Upper lobe of right lung (tissue), 1 donor: ENCODE results near the gene PRKAB2. TPM values are rescaled to one million over a fixed set of nuclear protein-coding genes. Genes with fewer than 3 reads are reported as not detected.

Experiments
- ATAC-seq: fragments of 200-7000 bp; cut with Tn5 transposase; one replicate; pipeline ENCODE4 v1.9.1; 2020; ENCODE audit warnings: mild to moderate bottlenecking, moderate library complexity
- DNase-seq: peaks from one replicate; pipeline ENCODE4 v3.0.0-alpha.2; 2020
- H3K27ac ChIP-seq: fragments of 200-600 bp; one replicate; pipeline ENCODE4 v1.8.0; 2022
- H3K27me3 ChIP-seq: fragments of 200-600 bp; one replicate; pipeline ENCODE4 v1.8.0; 2022; ENCODE audit warnings: mild to moderate bottlenecking
- H3K36me3 ChIP-seq: fragments of 200-600 bp; one replicate; pipeline ENCODE4 v1.8.0; 2022
- H3K4me1 ChIP-seq: fragments of 200-600 bp; one replicate; pipeline ENCODE4 v1.8.0; 2022
- H3K4me3 ChIP-seq: fragments of 200-600 bp; one replicate; pipeline ENCODE4 v1.8.0; 2022; ENCODE audit warnings: mild to moderate bottlenecking
- H3K9me3 ChIP-seq: fragments of 200-600 bp; one replicate; pipeline ENCODE4 v1.8.0; 2022
- CTCF ChIP-seq: fragments of 200-600 bp; IDR thresholded peaks from one replicate; pipeline ENCODE4 v1.8.0; 2022; ENCODE audit warnings: antibody characterized with exemption
- intact Hi-C: fragments of 100-400 bp; cut with DNase I; formaldehyde crosslinking; loops from one replicate; pipeline ENCODE4 v1.11.0; 2022
- long read RNA-seq: library from polyadenylated mRNA; unstranded; transcript quantifications from one replicate; pipeline ENCODE4 v2.0.0, GENCODE V29; 2021
- total RNA-seq: library from RNA; stranded (reverse); fragmentation: NEBNext Ultra II Directional; extraction: Animal tissue kit (Norgen Biotek cat#: 25700); gene quantifications from one replicate; pipeline ENCODE4 v1.2.1, GENCODE V29; 2021
- donor health status: DM: no; HTN: yes; CAD: no; lungs with severe emphysema.

The PRKAB2 gene
- total RNA-seq = 12.3 TPM
- long read RNA-seq, full-length matches to known transcripts = 2 of 11 reads
- long read RNA-seq, partial matches to known transcripts = 4 of 11 reads
- long read RNA-seq, other reads (novel, unspliced or antisense) = 5 of 11 reads

- Histone ChIP-seq H3K36me3 (no peaks in the 10 kb centered on the region), H3K9me3 (no peaks in the 10 kb centered on the region), H3K4me1 (peaks cover 25% of the 10 kb centered on the region), H3K27me3 (no peaks in the 10 kb centered on the region), H3K27ac (peak within 1 kb of the TSS; percentile 91), H3K4me3 (peak within 1 kb of the TSS; percentile 88)
- ATAC-seq (peak; percentile 99), DNase-seq (peak; percentile 98)
- intact Hi-C loops = loop anchor here (10.0 kb wide), 1 partner anchor 72 kb away; the partner anchor contains the start of gene CHD1L
- TF ChIP-seq CTCF = peak; percentile 94
Observed at GRCh38 chr1:147172168-147173016, at the start of gene PRKAB2. Gene PRKAB2, minus strand, starts transcription at chr1:147172470. Its CDS starts 326 bp downstream, at chr1:147172144.

GRCh38 chr1:147218606-147219005, 46.3 kb upstream of the PRKAB2 start:
- no peak for ATAC-seq
- Histone ChIP-seq H3K27me3 (no peaks in the 10 kb centered on the region), H3K9me3 (no peaks in the 10 kb centered on the region), H3K4me1 (no peaks in the 10 kb centered on the region), H3K4me3 (no peak overlapping the region), H3K36me3 (peaks cover 7% of the 10 kb centered on the region), H3K27ac (no peak overlapping the region)
- intact Hi-C loops = no loop called here
- no peak for DNase-seq
- no peak for TF ChIP-seq CTCF

- no peaks in the 10 kb centered on the region for H3K27me3 ChIP-seq
- DNase-seq (no peak), ATAC-seq (no peak)
- H3K36me3 ChIP-seq = peaks cover 15% of the 10 kb centered on the region
- no peaks in the 10 kb centered on the region for H3K9me3 ChIP-seq
- intact Hi-C loops = no loop called here
- TF ChIP-seq CTCF = no peak
- H3K4me1 ChIP-seq = no peaks in the 10 kb centered on the region
- no peak overlapping the region for H3K27ac ChIP-seq
- no peak overlapping the region for H3K4me3 ChIP-seq
Observed at GRCh38 chr1:147217141-147217540, 44.9 kb upstream of the PRKAB2 start.

GRCh38 chr1:147216124-147216523, 43.9 kb upstream of the PRKAB2 start:
- Histone ChIP-seq H3K4me3 (no peak overlapping the region), H3K27me3 (no peaks in the 10 kb centered on the region), H3K27ac (no peak overlapping the region), H3K9me3 (no peaks in the 10 kb centered on the region), H3K36me3 (peaks cover 22% of the 10 kb centered on the region), H3K4me1 (no peaks in the 10 kb centered on the region)
- DNase-seq = no peak
- TF ChIP-seq CTCF = no peak
- ATAC-seq = no peak
- intact Hi-C loops = no loop called here

GRCh38 chr1:147215540-147215916, 43.3 kb upstream of the PRKAB2 start:
- ATAC-seq = no peak
- intact Hi-C loops = no loop called here
- Histone ChIP-seq H3K9me3 (no peaks in the 10 kb centered on the region), H3K36me3 (peaks cover 26% of the 10 kb centered on the region), H3K27me3 (no peaks in the 10 kb centered on the region), H3K4me3 (no peak overlapping the region), H3K4me1 (no peaks in the 10 kb centered on the region), H3K27ac (no peak overlapping the region)
- no peak for DNase-seq
- TF ChIP-seq CTCF = no peak
